Gastrocnemius medialis (tissue), 4 donors: Measurements from ENCODE around the gene WNK2.

Source experiments
- CTCF ChIP-seq, 5 experiments: fragments of 450-650 bp in 3 of 5; fragments of 200-600 bp in 2 of 5; sonication (generic) in 2 of 5; IDR thresholded peaks in 4 of 5; conservative IDR thresholded peaks in 1 of 5; 1 replicate in 4 of 5; 2 replicates in 1 of 5; pipeline ENCODE4 v1.5.1; 2016 to 2019; ENCODE audit warnings: antibody characterized with exemption in 5 of 5, mild to moderate bottlenecking in 3 of 5, moderate library complexity in 3 of 5
- POLR2A ChIP-seq, 2 donors: fragments of 450-650 bp; IDR thresholded peaks; one replicate each; pipeline ENCODE4 v1.6.1; 2017; ENCODE audit warnings: antibody characterized with exemption in 2 of 2, mild to moderate bottlenecking in 2 of 2, moderate library complexity in 2 of 2

- TF ChIP-seq CTCF (IDR thresholded peaks at IDR 0.05 in 4 of 5, conservative IDR thresholded peaks at IDR 0.05 in 1 of 5) (no peak), POLR2A (IDR thresholded peaks at IDR 0.05) (no peak)
Measured at GRCh38 chr9:93270976-93271375, 87.0 kb downstream of the WNK2 start.
